CD4-positive, alpha-beta T cell treated with Interleukin-2 at 100 ng/mL for 4 hours (primary cell): ENCODE results near the gene TREML1.
"Not testable (repeated sequence)": the region's sequence is repeated elsewhere in the genome, so short reads cannot be mapped to it uniquely, and the experiment has no call there.

Source experiments
- DNase-seq: peaks from one replicate; pipeline ENCODE4 v3.0.0-alpha.2; 2020; ENCODE audit warnings: low spot score

Gene TREML1, protein sequence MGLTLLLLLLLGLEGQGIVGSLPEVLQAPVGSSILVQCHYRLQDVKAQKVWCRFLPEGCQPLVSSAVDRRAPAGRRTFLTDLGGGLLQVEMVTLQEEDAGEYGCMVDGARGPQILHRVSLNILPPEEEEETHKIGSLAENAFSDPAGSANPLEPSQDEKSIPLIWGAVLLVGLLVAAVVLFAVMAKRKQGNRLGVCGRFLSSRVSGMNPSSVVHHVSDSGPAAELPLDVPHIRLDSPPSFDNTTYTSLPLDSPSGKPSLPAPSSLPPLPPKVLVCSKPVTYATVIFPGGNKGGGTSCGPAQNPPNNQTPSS

DNA sequence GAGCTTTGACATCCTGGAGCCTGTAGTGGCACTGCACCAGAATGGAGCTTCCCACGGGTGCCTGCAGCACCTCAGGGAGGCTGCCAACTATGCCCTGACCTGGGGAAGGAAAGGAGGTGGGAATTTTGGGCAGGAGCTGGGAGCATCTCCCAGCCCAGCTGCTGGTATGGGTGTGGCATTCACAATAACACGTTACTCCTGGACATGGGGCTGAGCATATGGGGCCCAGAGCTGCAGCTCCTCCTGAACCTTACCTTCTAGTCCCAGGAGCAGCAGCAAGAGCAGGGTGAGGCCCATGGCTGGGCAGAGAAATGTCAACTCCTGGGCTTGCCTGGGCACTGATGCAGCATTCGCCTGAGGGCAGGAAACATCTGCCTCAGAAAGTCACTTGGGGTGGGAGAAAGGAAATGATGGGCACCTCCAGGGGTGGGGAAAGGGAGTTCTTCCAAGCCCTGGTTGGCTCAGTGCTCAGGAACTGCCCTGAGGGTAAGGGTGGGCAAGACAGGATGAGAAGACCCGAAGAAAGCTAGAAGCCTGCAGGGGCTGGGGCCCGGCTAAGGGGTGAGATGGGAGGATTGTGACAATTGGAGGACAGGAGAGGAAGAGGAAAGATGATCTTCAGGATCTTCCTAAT lies at the start of gene TREML1:
TREML1 (minus strand) TSS at position 356 of the 634 bp plus-strand sequence; CDS start at position 297, 59 bp downstream.
- no peak for DNase-seq

DNA sequence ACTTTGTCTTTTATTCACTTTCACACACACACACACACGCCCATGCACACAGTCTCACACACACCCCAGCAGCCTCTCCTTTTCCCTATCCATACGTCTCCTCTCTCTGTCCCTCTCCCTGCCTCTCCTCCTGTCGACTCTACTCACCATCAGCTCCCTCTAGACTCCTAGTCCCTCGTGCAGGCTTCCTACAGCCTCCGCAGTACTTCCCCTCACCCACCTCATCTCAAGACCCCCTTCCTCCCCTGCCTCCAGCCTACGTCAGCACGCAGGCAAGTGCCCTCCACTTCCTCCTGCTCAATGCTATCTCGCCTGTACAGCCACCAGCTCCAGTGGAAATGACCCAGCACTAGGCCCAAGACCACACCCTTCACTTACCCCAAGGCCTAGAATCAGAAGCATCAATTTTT lies 47.6 kb upstream of the TREML1 start:
- no peak for DNase-seq

DNA sequence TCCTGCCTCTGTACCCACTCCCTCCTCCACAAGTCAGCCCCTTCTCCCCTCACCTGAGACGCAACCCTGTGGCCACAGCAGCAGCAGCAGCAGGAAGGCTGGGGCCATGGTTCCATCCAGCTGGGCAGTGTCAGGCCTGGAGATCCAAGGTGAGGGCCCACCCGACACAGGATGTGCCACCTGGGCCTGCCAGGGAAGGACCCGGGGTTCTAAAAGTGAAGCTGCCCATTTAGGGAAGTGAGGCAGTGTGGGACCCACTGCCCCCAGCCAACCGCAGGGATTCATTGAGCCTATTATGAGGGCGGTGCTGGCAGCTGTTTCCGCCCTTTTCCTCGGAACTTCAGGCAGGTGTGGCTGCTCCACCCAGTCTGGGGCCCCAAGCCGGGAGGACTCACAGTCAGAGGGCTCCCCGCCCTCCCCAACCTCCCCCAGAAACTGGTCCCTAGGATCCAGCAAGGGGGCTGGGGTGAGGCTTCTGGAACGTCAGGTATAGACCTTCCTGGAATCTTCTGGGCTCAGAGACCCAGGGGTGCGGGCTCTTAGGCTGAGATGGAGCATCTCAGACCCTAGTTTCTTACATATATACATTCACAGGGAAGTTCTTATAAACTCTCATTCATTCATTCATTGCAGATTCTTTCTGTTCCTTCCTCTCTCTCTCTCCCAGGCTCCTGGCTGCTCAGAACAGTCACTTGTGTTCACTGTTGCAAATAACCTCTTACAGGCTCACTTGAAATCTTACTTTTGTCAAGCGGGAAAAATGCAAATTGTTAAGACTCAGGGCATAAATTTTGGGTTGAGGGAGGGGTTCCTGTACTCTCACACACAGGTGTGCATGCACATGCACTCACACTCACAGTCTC lies 47.0 kb upstream of the TREML1 start, which contains the start of gene TREML2:
TREML2 (minus strand) TSS at position 249 of the 863 bp plus-strand sequence; CDS start at position 108, 141 bp downstream.
- peak; percentile 40 for DNase-seq

DNA sequence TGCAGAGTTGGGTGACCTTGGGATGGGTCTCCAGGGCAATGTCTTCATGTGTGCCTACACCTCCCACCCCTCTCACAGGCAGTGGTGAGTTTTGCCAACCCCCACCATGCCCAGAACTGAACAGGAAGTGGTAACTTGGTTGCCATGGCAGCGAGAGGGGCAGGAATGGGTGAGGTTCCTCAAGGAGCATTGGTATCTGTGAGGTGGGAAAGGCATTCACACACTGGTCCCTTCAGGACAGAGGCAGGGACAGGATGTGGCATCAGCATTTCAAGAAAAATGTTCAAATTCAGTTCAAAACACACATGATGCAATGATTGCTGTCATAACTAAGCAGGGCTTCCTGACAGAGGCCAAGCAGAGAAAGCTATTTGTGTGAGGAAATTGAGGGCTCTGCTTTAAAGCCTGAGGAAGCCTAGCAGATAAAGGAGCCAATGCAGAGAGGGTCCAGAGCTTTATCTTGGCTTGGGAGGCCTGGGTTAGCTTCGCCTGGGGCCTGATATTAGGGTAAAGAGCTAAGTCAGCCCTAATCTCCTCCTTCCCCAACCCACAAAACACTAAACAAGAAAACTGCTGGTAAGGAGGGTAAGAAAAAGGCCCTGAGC lies 46.3 kb upstream of the TREML1 start:
- DNase-seq = peak; percentile 78

DNA sequence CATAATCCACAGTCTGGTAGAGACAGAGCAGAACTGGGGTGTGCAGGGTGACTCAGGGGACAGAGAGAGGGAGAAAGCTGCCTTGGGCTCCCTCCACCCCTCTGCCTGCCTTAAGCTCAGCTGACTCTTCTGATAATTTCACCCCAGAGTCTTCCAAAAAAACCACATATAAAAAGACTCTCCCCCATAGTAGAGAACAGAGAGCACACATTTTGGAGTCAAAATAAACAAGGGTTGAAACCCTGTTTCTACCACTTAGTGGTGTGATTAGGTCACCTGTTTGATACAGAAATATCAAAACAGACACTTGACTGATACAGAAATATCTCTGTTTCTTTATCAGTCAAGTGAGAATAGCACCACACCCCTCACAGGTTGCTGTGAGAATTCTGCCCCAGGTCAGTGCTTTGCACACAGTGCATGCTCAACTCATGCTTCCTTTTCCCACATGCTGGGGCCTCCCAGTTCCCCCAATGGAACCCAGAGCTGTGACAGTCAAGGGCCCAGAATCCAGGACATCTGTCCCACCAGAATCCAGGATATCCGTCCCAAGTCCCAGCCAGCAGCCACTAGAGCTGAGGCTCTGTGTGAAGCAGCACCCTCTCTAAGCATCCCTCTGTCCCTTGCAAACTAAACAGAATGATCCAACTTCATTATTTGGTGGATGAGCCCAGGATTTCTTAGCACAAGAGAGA lies 45.6 kb upstream of the TREML1 start:
- DNase-seq = peak; percentile 68

DNA sequence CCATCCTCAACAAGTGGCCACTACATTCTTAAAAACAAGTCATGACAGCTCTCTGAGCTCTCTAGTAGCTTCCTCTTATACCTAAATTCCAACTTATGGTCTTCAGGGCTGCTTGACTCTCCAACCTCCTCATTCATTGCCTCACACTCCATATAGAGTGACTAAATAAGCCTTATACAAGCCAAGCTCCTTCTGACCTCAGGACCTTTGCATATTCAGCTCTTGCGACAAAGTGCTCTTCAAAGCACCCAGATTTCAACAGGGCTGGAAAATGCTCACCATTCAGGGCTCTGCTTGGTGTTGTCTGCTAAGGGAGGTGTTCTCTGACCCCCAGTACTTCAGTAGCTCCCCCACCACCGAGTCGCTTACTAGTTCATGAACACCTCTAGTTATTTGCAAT lies 43.1 kb upstream of the TREML1 start:
- DNase-seq = no peak

DNA sequence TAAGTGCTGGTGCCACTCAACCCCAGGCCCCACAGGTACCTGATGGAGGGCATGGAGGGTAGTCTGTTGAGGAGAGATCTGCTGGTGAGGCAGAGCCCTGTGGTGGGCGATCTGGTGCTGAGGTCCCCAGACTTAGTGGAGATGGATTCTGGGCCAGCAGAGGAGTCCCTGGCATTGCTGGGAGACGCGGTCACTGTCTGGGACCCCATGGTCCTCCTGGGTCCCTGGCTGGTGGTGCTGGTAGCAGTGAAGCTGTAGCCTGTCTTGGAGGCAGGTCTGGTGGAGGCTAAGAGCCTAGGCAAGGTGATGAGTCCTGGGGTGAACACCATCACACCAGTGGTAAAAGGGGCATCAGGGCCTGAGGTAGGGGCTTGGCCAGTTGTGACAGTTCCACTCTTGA lies 40.2 kb upstream of the TREML1 start:
- no peak for DNase-seq

DNA sequence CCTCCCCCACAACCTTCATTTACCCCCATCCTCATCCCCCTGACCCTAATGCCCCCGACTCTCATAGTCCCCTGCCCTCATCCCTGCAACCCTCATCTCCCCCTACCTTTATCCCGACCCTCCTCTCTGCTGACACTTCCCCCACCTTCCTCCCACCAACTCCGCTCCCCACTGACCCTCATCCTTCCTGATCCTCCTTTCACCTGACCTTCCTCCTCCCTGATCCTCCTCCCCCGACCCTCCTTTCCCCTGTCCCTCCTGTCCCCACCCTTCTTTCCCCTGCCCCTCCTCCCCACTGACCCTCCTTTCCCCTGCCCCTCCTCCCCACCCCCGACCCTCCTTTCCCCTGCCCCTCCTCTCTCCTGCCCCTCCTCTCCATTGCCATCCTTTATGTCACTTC lies 39.7 kb upstream of the TREML1 start:
- no peak for DNase-seq

DNA sequence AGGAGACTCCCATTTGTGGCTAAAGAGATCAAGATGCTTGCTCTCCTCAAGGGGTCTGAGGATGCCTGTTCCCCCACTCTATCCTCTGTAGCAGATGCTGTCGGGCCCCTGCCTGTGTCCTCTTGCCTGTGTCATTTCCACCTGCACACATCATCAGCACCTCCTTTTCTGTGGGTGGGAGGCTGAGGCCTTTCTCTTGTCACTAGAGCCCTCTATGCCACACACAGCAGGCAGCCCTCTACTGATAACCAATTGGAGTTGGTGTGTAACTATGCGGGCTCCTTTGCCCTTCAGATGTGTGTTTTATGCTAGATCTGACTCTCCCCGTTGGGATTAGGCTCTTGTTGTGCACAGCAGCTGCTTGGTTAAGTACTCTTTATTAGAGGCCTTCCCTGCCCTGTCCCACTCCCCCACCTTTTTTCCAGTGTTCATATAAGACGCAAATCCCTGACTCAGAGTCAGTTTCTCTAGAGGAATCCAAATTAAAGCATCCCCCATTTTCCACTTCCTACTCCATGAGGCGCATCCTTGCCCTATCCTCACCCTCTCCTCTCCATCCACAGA lies 39.1 kb upstream of the TREML1 start:
- no peak for DNase-seq

DNA sequence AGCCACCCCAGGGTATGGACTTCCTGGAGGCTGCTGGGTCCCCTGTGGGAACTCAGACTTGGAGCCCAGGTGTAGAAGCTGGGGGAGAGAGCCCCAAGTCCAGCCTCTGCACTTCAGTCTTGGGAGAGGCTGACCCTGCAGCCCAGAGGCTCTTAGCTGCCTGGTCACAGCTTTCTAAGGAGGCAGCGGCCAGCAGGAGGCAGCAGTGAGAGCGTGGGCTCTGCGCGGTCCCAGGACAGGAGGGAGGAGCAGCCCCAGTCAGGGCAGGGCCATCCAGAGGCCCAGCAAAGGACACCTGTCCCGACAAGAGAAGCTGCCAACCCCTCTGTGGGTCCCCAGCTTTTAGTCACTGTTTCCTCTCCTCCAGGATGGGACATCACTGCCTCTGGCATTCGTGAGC lies 37.4 kb upstream of the TREML1 start:
- DNase-seq = peak; percentile 35

DNA sequence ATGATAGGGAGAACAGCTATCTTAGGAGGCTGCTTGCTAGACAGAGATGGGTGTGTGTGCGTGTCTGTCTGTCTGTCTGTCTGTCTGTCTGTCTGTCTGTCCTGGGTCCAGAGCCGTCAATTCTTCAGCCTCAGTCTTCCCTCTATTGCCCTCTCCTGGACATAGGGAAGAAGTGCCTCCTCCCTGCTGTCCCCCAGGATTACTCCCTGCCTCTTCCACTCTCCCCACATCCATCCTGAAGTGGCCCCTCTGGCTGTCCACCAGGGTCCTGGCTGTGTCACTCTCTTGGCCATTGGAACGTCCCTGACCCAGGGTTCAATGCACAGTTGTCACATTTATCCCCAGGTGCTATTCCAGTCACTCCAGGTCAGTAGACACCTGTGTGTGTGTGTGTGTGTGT lies 36.6 kb upstream of the TREML1 start:
- no peak for DNase-seq

DNA sequence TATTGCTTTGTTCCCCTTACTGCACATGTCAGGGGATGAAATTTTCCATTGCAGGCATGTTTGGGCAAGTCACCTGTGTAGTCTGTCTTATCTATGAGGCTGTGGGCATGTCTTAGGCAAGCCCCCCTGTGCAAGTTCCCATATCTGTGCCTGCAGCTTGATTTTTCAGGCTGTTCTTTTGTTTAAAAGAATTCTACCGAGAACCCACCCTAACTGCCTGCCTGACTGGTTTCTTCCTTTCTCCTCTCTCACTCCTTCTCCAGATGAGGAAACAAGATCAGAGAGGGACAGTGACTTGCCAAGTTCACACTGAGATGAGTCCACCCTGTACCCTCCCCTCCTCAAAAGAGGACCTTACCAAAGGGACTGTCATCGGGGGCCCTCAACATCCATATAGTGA lies 35.8 kb upstream of the TREML1 start:
- DNase-seq = no peak

DNA sequence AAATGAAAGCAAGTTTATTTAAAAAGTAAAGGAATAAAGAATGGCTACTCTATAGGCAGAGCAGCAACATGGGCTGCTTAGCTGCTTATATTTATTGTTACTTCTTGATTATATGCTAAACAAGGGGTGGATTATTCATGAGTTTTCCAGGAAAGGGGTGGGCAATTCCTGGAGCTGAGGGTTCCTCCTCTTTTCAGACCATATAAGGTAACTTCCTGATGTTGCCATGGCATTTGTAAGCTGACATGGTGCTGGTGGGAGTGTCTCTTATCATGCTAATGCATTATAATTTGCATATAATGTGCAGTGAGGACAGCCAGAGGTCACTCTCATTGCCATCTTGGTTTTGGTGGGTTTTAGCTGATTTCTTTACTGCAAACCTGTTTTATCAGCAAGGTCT lies 34.9 kb upstream of the TREML1 start:
- not testable (repeated sequence) for DNase-seq

DNA sequence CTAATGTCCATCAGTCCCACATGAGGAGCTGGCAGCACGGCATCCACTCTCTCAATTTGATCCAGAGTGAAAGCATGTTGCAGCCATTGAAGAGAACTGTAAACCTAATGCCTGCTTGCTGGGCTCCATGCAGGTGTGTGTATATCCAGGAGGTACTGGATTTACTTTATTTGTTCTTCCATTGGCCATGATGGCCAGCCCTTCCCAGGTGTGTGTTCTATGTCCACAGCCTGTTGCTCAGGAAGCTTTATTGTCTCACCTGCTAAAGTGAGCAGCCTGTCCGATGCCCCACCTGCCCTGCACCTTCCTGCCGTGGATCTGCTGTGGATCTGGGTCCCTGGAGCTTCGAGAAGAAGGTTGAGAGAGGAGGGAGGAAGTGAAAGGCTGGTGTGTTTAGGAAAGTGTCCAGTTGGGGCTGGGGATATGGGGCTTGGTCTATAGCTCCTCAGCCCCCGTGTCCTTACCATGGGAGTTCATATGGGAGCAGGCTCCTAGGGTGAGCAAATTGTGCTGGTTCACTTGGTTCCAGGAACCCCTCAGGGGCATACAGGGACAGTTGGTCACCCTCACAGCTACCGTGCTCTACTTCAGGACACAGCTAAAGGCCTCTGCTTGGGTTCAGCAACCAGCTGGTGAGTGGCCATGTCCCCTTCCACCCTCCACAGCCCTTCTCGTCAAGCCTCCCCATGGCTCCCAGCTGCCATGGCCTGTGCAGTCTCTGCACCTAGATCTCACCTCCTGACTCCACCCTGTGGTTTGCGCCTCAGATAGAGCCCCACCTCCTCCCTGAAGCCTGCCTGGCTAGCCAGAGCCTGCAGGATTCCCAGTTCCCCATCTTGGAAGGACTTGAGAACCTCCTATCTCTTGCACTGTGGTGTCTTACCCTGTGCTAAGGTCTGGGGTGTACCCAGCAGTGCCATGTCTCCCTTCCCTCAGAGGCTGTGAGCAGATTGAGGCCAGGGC lies 34.1 kb upstream of the TREML1 start:
- no peak for DNase-seq

DNA sequence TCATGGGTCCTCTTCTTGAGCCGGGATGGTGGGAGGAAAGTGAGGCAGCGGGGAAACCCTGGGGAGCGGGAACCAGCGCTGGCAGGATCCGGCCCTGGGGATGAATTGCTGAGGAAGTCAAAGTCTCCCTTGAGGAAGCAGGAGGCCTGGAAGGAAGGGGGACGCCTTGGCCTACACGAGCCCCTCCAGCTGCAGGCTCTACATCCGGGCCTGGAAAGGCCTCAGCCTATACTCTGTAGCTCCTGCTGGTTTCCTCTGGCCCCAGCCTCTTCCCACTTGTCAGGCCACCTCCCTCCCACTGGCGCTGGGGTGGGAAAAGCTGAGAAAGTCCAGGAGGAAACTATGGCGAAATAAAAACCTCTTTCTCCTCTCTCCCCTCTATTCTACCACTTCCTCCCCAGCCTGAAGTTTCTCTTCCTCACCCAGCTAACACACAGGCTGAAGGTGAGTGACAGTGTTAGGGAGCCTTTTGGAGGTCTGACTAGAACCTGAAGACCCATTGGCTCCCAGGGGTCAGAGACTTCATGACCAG lies 31.9 kb upstream of the TREML1 start:
- no peak for DNase-seq

DNA sequence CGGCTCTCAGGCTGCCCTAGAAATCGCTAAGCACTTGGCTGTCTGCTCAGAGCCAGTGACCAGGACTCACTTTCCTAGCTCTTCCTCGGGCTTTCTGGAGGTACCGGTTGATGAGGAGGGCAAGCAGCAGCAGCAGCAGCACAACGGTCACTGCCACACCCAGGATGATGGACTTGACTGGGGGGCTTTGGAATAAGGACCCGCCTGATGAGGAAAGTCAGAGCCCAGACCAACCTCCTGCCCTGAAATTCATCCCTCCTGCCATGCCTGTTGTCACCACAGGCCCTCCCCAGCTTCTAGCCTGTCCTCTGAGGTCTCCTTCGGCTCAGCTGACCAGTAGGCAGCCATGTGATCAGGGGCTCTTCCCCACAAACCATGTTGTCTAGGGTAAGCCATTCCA lies 30.6 kb upstream of the TREML1 start:
- DNase-seq = no peak

DNA sequence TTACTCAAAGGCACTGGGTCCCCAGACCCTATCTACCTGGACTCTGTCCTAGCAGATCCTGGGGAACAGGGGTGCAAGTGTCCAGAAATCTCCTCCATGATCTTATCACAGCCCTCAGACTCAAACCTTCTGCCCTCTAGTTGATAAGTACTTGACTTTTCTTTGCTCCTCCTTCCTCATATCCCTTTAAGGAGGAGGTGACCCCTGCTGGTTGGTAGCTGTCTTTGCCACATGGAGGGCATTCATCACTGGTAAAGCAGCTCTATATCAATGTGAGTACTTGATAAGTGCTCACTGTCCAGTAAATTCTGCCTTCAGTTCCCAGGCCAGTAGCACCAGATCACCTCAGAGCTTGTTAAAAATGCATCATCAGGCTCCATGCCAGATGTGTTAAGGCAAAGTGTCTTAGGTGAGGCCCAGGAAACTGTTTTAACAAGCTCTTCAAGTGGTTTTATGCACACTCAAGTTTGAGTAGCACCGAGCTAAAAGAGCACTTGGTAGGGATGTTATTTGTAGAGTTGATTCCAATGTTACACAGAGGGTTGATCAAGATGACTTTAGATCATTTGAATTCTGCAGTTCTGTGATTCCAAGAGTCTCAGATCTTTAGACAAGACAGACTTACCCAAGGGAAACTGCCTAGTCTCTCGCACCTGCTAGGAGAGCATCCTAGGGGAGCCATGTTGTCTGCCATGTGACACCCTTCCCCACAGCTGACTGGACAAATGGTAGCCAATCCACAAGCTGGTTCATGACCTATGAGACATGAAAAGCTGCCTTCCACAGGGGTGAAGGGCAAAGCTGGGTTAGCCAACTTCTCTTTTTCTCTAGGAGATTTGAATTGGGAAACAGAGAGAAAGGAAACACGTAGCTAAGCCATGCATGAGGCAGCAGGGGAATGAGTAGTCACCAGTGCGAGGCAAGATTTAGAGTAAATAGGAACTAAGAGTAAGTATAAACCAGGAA lies 28.2 kb upstream of the TREML1 start:
- peak; percentile 69 for DNase-seq

DNA sequence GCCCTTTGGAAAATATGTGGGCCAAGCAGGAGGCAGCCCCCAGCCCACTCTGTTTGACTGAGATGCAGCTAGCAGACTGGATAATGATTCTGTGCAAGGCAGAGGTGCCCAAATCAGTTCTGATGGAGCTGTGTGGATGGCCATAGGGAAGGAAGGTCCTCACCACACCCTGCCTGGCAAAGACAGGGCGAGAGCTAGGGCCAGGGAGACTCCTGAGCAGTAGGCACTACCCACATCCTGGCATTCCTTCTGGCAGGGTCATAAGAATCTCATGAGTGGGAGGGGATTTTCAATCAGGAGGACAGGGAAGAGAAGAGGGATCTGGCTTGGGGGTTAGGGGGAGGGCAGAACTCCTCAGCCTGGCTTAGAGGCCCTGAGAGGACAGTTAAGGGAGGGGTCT lies 27.4 kb upstream of the TREML1 start:
- DNase-seq = no peak

DNA sequence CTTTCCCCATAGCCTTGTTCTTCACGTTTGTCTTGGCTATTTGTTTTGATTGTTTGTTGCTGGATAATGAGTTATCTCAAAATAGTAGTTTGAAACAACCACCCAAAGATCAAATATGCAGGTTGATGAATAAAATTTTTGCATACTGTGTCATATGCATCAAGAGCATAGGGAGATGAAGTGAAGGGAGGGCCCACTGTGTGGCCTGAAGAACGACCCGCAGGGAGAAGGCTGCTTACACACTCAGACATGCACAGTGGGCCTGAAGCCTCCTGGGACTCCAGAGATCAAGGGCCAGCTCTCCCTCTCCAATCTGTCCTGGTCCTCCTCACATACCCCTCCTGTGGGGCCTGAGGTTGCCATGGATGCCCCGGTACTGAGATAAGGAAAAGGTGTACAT lies 25.0 kb upstream of the TREML1 start:
- no peak for DNase-seq
